Panc1 (cell line): ENCODE data around the gene MAF.

Source experiments
- POLR2AphosphoS5 ChIP-seq: IDR thresholded peaks from 2 replicates; pipeline ENCODE4 v1.6.1; 2012; ENCODE audit warnings: mild to moderate bottlenecking, low read depth, low read length, moderate library complexity
- SIN3A ChIP-seq: IDR thresholded peaks from 2 replicates; pipeline ENCODE4 v1.6.1; 2012; ENCODE audit warnings: low read depth, mild to moderate bottlenecking, low read length, moderate library complexity, borderline replicate concordance; ENCODE audit not compliant: insufficient read depth
- TF ChIP-seq, protein P1 (sequence below): fragments of 450-650 bp; IDR thresholded peaks from 2 replicates; pipeline ENCODE4 v1.5.1; 2017; ENCODE audit warnings: mild to moderate bottlenecking
- TF ChIP-seq, protein P2 (sequence below), 2 experiments: IDR thresholded peaks; 2 replicates each; pipeline ENCODE4 v1.6.1; 2011 to 2012; ENCODE audit warnings: low read depth in 2 of 2, control low read depth in 1 of 2, low read length in 1 of 2, mild to moderate bottlenecking in 1 of 2, moderate library complexity in 1 of 2; ENCODE audit not compliant: insufficient read depth in 1 of 2

DNA sequence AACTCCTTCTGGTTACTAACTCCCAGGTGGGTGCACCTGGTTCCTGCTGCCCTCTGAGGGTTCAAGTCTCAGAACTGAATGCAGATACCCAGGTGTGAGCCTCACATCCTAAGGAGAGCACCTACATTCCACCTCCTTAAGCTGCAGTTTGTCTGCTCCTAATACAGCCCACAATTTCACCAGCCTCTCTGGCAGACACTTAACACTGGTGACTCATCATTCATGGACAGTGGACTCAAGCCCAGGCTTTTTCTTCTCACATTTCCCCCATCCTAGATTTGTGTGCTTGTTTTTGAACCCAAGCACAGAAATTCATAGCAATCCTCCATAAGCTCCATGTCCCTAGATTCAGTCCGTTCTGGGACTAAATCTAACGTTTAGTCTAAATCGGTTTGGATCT lies 7.0 kb upstream of the MAF start:
- TF ChIP-seq, protein P1, sequence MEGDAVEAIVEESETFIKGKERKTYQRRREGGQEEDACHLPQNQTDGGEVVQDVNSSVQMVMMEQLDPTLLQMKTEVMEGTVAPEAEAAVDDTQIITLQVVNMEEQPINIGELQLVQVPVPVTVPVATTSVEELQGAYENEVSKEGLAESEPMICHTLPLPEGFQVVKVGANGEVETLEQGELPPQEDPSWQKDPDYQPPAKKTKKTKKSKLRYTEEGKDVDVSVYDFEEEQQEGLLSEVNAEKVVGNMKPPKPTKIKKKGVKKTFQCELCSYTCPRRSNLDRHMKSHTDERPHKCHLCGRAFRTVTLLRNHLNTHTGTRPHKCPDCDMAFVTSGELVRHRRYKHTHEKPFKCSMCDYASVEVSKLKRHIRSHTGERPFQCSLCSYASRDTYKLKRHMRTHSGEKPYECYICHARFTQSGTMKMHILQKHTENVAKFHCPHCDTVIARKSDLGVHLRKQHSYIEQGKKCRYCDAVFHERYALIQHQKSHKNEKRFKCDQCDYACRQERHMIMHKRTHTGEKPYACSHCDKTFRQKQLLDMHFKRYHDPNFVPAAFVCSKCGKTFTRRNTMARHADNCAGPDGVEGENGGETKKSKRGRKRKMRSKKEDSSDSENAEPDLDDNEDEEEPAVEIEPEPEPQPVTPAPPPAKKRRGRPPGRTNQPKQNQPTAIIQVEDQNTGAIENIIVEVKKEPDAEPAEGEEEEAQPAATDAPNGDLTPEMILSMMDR: no peak
- TF ChIP-seq, protein P2, sequence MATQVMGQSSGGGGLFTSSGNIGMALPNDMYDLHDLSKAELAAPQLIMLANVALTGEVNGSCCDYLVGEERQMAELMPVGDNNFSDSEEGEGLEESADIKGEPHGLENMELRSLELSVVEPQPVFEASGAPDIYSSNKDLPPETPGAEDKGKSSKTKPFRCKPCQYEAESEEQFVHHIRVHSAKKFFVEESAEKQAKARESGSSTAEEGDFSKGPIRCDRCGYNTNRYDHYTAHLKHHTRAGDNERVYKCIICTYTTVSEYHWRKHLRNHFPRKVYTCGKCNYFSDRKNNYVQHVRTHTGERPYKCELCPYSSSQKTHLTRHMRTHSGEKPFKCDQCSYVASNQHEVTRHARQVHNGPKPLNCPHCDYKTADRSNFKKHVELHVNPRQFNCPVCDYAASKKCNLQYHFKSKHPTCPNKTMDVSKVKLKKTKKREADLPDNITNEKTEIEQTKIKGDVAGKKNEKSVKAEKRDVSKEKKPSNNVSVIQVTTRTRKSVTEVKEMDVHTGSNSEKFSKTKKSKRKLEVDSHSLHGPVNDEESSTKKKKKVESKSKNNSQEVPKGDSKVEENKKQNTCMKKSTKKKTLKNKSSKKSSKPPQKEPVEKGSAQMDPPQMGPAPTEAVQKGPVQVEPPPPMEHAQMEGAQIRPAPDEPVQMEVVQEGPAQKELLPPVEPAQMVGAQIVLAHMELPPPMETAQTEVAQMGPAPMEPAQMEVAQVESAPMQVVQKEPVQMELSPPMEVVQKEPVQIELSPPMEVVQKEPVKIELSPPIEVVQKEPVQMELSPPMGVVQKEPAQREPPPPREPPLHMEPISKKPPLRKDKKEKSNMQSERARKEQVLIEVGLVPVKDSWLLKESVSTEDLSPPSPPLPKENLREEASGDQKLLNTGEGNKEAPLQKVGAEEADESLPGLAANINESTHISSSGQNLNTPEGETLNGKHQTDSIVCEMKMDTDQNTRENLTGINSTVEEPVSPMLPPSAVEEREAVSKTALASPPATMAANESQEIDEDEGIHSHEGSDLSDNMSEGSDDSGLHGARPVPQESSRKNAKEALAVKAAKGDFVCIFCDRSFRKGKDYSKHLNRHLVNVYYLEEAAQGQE (IDR thresholded peaks at IDR 0.05; ENCODE audit: insufficient read depth in 1 of 2, low read depth in 2 of 2, low read length in 1 of 2): no peak
- TF ChIP-seq SIN3A (no peak), POLR2AphosphoS5 (no peak)
